Measurements from ENCODE around the gene NPIPA5. TPM values are rescaled to one million over a fixed set of nuclear protein-coding genes. Genes with fewer than 3 reads are reported as not detected.
"Not testable (repeated sequence)": the region's sequence is repeated elsewhere in the genome, so short reads cannot be mapped to it uniquely, and the experiment has no call there.

Gene NPIPA5
- total and polyA plus RNA-seq, 2 donors (not counting 1 experiment from before 2014, with no cell fraction given), result 21.0 TPM; not detected in 1

DNA sequence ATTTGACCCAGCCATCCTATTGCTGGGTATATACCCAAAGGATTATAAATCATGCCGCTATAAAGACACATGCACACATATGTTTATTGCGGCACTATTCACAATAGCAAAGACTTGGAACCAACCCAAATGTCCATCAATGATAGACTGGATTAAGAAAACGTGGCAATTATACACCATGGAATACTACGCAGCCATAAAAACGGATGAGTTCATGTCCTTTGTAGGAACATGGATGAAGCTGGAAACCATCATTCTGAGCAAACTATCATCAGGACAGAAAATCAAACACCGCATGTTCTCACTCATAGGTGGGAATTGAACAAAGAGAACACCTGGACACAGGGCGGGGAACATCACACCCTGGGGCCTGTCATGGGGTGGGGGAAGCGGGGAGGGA lies 14.9 kb upstream of the NPIPA5 start:
- H3K27me3 ChIP-seq (replicated peaks in 1 of 4; ENCODE audit: control extremely low read depth in 1 of 4, control insufficient read depth in 3 of 4, insufficient read depth in 4 of 4, low read length in 3 of 4); H3K4me1 Mint-ChIP-seq; H3K36me3 ChIP-seq (replicated peaks in 1 of 2; ENCODE audit: control extremely low read depth in 1 of 2, control insufficient read depth in 1 of 2, extremely low read depth in 1 of 2, insufficient read depth in 2 of 2, low read length in 1 of 2); H3K79me2 ChIP-seq (ENCODE audit: control insufficient read depth, insufficient read depth, low read length); H3K9ac ChIP-seq (ENCODE audit: low read length); POLR2A ChIA-PET; H3K4me3 Mint-ChIP-seq; H3K27ac Mint-ChIP-seq; DNase-seq; CTCF ChIA-PET; H3K4me1 ChIP-seq (ENCODE audit: control insufficient read depth in 2 of 2, insufficient read depth in 2 of 2, low read length in 2 of 2); H3K4me3 ChIP-seq (ENCODE audit: control extremely low read depth in 1 of 5, extremely low read depth in 1 of 5, insufficient read depth in 1 of 5, low read depth in 2 of 5, low read length in 4 of 5); H3K4me2 ChIP-seq (replicated peaks; ENCODE audit: low read depth, low read length, poor library complexity, severe bottlenecking); H2AFZ ChIP-seq (ENCODE audit: insufficient read depth, low read depth, low read length, poor library complexity, severe bottlenecking); H3K9me3 ChIP-seq (ENCODE audit: control extremely low read depth in 1 of 3, control insufficient read depth in 2 of 3, insufficient read depth in 1 of 3, low read length in 2 of 3); H4K20me1 ChIP-seq (ENCODE audit: control insufficient read depth, insufficient read depth, low read length, poor library complexity, severe bottlenecking); H3K27ac ChIP-seq (ENCODE audit: low read length in 2 of 2); ATAC-seq (ENCODE audit: low read depth); intact Hi-C loops (cut with micrococcal nuclease); H3K9me3 Mint-ChIP-seq (ENCODE audit: insufficient read depth): not testable (repeated sequence)
- peaks cover 19% of the 10 kb centered on the region for H3K27me3 Mint-ChIP-seq
- WGBS (ENCODE audit: insufficient coverage), result no CpG with 5 or more reads among the region's 8 CpGs

DNA sequence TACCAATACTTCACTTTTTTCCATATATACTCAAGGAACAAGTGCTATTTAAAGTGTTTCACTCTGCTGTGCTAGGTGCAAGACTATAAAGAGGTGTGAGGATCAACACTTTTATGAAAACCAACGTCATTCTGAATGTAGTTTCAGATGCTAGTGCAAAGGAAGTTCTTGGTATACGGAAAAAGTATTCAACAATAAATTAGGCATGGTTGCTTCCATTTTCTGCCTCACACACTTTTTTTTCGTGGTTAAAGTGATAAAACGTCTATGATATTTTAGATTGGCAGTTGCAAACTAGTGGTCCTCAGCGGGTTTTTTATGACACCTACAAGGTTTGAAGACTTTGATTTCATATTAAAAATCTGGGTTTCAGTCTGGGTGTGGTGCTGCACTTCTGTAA lies 11.8 kb upstream of the NPIPA5 start:
- H4K20me1 ChIP-seq (ENCODE audit: control insufficient read depth, insufficient read depth, low read length, poor library complexity, severe bottlenecking); H3K27ac ChIP-seq (ENCODE audit: low read length in 2 of 2); H3K4me3 ChIP-seq (ENCODE audit: control extremely low read depth in 1 of 5, extremely low read depth in 1 of 5, insufficient read depth in 1 of 5, low read depth in 2 of 5, low read length in 4 of 5); CTCF ChIA-PET; intact Hi-C loops (cut with micrococcal nuclease); H3K36me3 ChIP-seq (replicated peaks in 1 of 2; ENCODE audit: control extremely low read depth in 1 of 2, control insufficient read depth in 1 of 2, extremely low read depth in 1 of 2, insufficient read depth in 2 of 2, low read length in 1 of 2); H3K27me3 ChIP-seq (replicated peaks in 1 of 4; ENCODE audit: control extremely low read depth in 1 of 4, control insufficient read depth in 3 of 4, insufficient read depth in 4 of 4, low read length in 3 of 4); POLR2A ChIA-PET; H3K9me3 Mint-ChIP-seq (ENCODE audit: insufficient read depth); H3K4me1 ChIP-seq (ENCODE audit: control insufficient read depth in 2 of 2, insufficient read depth in 2 of 2, low read length in 2 of 2); ATAC-seq (ENCODE audit: low read depth); H3K79me2 ChIP-seq (ENCODE audit: control insufficient read depth, insufficient read depth, low read length); H3K27ac Mint-ChIP-seq; H3K4me2 ChIP-seq (replicated peaks; ENCODE audit: low read depth, low read length, poor library complexity, severe bottlenecking); H2AFZ ChIP-seq (ENCODE audit: insufficient read depth, low read depth, low read length, poor library complexity, severe bottlenecking); H3K9ac ChIP-seq (ENCODE audit: low read length); H3K9me3 ChIP-seq (ENCODE audit: control extremely low read depth in 1 of 3, control insufficient read depth in 2 of 3, insufficient read depth in 1 of 3, low read length in 2 of 3); H3K4me3 Mint-ChIP-seq; DNase-seq; H3K4me1 Mint-ChIP-seq: not testable (repeated sequence)
- peaks cover 16% of the 10 kb centered on the region for H3K27me3 Mint-ChIP-seq
- 45% methylated on average over 2 of the region's 5 CpGs for WGBS (ENCODE audit: insufficient coverage)

DNA sequence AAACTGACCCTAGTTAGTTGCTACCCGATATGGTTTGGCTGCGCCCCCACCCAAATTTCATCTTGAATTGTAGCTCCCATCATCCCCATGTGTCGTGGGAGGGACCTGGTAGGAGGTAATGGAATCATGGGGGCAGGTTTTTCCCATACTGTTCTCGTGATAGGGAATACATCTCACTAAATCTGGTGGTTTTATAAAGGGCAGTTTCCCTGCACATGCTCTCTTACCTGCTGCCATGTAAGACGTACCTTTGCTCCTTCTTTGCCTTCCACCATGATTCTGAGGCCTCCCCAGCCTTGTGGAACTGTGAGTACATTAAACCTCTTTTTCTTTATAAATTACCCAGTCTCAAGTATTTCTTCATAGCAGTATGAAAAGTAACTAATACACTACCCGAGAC lies 10.0 kb upstream of the NPIPA5 start:
- H3K4me2 ChIP-seq (replicated peaks; ENCODE audit: low read depth, low read length, poor library complexity, severe bottlenecking); H3K9me3 ChIP-seq (ENCODE audit: control extremely low read depth in 1 of 3, control insufficient read depth in 2 of 3, insufficient read depth in 1 of 3, low read length in 2 of 3); ATAC-seq (ENCODE audit: low read depth); H4K20me1 ChIP-seq (ENCODE audit: control insufficient read depth, insufficient read depth, low read length, poor library complexity, severe bottlenecking); H3K4me3 Mint-ChIP-seq; H3K27me3 ChIP-seq (replicated peaks in 1 of 4; ENCODE audit: control extremely low read depth in 1 of 4, control insufficient read depth in 3 of 4, insufficient read depth in 4 of 4, low read length in 3 of 4); H3K27ac Mint-ChIP-seq; DNase-seq; H3K4me1 ChIP-seq (ENCODE audit: control insufficient read depth in 2 of 2, insufficient read depth in 2 of 2, low read length in 2 of 2); H3K4me1 Mint-ChIP-seq; H2AFZ ChIP-seq (ENCODE audit: insufficient read depth, low read depth, low read length, poor library complexity, severe bottlenecking); intact Hi-C loops (cut with micrococcal nuclease); POLR2A ChIA-PET; H3K27ac ChIP-seq (ENCODE audit: low read length in 2 of 2); H3K79me2 ChIP-seq (ENCODE audit: control insufficient read depth, insufficient read depth, low read length); H3K9me3 Mint-ChIP-seq (ENCODE audit: insufficient read depth); H3K36me3 ChIP-seq (replicated peaks in 1 of 2; ENCODE audit: control extremely low read depth in 1 of 2, control insufficient read depth in 1 of 2, extremely low read depth in 1 of 2, insufficient read depth in 2 of 2, low read length in 1 of 2); H3K4me3 ChIP-seq (ENCODE audit: control extremely low read depth in 1 of 5, extremely low read depth in 1 of 5, insufficient read depth in 1 of 5, low read depth in 2 of 5, low read length in 4 of 5); H3K9ac ChIP-seq (ENCODE audit: low read length): not testable (repeated sequence)
- peaks cover 14% of the 10 kb centered on the region for H3K27me3 Mint-ChIP-seq
- WGBS (ENCODE audit: insufficient coverage), result no CpG with 5 or more reads among the region's 6 CpGs
- CTCF ChIA-PET, result interaction anchor here (0.5 kb wide), 1 partner anchor 376 kb away, joined by 3 read pairs; no protein-coding TSS in a partner anchor

DNA sequence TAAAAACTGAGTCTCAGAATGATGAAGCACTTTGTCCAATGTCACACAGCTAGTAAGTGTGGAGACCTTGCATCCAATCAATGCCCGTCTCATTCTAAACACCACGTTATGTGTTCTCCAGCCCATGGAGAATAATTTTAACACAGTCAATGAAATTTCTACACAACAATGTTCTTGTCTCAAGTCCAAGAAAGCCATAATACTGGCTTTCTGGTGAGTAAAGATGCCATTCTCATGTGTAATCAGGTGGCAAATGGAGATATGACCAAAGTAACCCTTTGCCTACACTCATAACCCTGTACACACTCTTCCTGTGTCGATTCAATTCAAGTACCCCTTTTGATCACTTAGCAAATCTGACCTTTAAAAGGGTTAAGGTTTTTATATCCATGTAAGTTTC lies 4.7 kb upstream of the NPIPA5 start:
- no CpG with 5 or more reads among the region's 3 CpGs for WGBS (ENCODE audit: insufficient coverage)

More for the DNA sequence above, 4.7 kb upstream of the NPIPA5 start:
- DNase-seq; intact Hi-C loops (cut with micrococcal nuclease); H3K4me1 ChIP-seq (ENCODE audit: control insufficient read depth in 2 of 2, insufficient read depth in 2 of 2, low read length in 2 of 2); H3K4me2 ChIP-seq (replicated peaks; ENCODE audit: low read depth, low read length, poor library complexity, severe bottlenecking); H4K20me1 ChIP-seq (ENCODE audit: control insufficient read depth, insufficient read depth, low read length, poor library complexity, severe bottlenecking); H3K4me1 Mint-ChIP-seq; POLR2A ChIA-PET; H3K27me3 ChIP-seq (replicated peaks in 1 of 4; ENCODE audit: control extremely low read depth in 1 of 4, control insufficient read depth in 3 of 4, insufficient read depth in 4 of 4, low read length in 3 of 4); H2AFZ ChIP-seq (ENCODE audit: insufficient read depth, low read depth, low read length, poor library complexity, severe bottlenecking); H3K79me2 ChIP-seq (ENCODE audit: control insufficient read depth, insufficient read depth, low read length); H3K9me3 ChIP-seq (ENCODE audit: control extremely low read depth in 1 of 3, control insufficient read depth in 2 of 3, insufficient read depth in 1 of 3, low read length in 2 of 3); H3K4me3 Mint-ChIP-seq; H3K27ac ChIP-seq (ENCODE audit: low read length in 2 of 2); H3K27me3 Mint-ChIP-seq; ATAC-seq (ENCODE audit: low read depth); H3K9me3 Mint-ChIP-seq (ENCODE audit: insufficient read depth); H3K9ac ChIP-seq (ENCODE audit: low read length); CTCF ChIA-PET; H3K36me3 ChIP-seq (replicated peaks in 1 of 2; ENCODE audit: control extremely low read depth in 1 of 2, control insufficient read depth in 1 of 2, extremely low read depth in 1 of 2, insufficient read depth in 2 of 2, low read length in 1 of 2); H3K4me3 ChIP-seq (ENCODE audit: control extremely low read depth in 1 of 5, extremely low read depth in 1 of 5, insufficient read depth in 1 of 5, low read depth in 2 of 5, low read length in 4 of 5); H3K27ac Mint-ChIP-seq: not testable (repeated sequence)

Data from B cell (primary cell).